ENCODE measurements around the gene HPS1.

HPS1 gene

DNA sequence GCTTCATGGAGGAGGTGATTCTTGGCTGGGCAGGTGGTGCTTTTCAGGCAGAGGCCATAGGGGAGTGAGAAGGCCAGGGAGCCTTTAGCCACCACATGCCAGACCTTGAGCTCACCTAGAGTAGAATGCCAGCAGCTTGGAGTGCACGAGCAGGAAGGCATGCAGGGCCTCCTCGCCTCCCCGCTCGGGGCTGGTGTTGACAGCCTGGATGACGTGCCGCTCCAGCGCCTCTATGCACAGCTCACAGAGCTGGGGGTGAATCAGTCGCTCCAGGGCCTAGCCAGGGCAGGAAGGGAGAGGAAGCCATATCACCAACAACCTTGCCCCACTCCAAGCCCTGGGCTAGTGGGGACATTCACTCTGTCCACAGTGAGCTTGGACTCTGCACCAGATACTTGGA is 15.7 kb downstream of the HPS1 start:
- no peak for DNase-seq

DNA sequence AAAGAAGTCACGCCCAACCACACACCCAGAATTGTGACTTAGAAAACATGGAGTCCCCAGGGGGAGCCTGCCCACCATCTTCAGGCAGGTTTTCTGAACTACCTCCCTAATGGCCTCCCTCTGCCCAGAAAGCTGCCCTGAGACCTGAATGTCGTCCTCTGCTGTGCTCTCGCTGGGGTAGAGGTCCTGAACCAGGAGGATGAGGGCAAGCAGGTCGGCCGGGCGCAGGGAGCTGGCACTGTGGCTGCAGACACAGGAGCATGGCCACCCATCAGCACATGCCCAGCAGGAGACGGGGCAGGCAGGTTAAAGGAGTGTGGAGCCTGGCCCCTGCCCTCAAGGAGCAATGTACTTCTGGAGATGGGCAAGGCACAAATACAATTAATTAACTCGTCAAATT is 16.3 kb downstream of the HPS1 start:
- DNase-seq = no peak

DNA sequence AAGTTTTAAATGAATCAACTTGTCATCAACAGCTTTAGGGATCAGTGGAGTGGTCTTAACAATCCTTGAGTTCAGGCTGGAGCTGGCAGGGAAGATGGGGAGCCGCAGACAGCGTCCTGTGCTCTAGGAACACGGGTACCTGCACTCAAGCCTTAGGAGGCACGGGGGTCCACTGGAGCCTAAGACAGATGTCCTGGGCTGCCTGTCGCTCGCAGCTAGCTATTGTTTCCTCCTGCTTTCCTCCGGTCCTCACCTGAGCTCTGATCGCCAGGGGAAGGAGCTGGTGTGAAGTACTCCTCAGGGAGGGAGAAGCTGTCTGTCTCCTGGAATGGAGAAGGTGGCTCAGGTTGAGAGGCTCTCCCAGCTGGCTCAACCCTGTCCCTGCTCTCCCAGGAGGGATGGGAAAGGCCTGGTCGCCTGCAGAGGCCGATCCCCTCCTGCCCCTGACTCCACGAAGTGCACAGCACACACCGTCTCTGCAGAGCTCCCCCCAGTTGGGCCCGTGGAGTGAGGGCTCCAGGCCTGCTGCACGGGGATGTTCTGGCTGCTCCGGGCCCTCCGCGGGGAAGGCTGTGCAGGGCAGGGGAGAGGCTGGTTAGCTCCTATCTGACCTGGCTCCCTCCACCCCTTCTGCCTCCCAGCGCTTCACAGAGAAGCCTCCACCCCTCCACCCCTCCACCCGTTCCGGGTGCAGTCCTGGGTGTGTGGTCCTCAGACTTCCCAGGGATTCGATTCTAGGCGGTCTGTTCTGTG is 17.2 kb downstream of the HPS1 start:
- no peak for DNase-seq

DNA sequence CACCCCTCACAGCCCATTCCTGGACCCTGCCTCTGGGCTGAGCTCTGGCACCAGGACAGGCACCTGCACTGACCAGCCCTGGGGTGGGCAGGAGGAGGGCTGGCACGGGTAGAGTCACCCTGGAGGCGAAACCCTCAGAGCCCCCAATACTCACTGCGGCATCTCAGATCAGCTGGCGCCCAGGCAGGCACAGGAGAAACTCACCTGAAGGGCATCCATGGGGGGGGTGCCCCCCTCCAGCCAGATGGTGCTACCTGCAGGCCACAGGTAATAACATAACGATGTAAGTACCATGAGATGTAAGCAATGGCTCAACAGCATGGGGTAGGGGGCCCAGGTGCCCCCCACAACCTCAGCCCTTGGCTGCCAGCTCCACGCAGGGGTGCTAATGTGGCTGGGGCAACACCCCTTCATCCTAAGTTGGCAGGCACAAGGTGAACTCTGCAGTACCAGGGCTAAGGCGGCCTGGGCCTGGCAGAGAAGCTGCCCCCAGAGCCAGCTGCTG is 19.7 kb downstream of the HPS1 start:
- DNase-seq = no peak

DNA sequence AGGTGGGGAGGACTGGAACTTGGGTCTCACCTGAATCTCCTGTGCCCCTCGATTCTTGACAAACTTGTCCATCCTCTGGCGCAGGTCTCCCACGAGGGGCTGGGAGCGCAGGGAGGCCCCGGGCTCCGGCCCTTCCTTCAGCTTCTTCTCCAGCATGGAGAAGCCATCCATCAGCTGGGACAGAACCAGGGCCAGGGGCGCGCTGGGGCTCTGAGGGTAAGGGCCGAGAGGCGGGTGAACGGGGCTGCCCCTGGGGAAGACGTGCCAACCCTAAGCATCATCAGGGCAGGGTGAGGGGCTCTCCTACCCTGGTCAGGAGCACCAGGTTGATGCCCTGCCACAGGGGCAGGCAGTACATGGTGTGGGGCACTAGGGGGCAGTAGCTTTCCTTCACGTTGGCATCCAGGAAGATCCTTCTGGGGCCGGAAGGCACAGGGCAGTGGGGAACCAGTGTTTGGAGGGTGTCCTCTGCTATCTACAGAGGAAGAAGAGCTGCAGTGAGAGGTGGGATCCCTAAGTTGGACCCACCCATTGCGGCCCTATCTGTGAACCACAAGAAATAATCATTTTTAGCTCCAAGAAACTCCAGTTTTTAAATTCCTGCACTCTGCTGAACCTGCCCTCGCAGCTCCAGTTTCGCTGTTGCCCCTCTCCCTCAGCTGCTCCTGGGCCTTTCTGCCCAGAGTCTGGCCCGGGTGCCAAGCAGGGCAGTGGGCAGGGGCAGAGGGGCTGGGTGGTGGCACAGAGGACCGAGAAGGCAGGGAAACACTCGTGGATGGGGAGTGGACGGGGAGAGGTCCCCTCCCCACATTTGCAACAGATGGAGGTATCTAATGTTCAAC is 21.0 kb downstream of the HPS1 start:
- DNase-seq = peak; percentile 45

DNA sequence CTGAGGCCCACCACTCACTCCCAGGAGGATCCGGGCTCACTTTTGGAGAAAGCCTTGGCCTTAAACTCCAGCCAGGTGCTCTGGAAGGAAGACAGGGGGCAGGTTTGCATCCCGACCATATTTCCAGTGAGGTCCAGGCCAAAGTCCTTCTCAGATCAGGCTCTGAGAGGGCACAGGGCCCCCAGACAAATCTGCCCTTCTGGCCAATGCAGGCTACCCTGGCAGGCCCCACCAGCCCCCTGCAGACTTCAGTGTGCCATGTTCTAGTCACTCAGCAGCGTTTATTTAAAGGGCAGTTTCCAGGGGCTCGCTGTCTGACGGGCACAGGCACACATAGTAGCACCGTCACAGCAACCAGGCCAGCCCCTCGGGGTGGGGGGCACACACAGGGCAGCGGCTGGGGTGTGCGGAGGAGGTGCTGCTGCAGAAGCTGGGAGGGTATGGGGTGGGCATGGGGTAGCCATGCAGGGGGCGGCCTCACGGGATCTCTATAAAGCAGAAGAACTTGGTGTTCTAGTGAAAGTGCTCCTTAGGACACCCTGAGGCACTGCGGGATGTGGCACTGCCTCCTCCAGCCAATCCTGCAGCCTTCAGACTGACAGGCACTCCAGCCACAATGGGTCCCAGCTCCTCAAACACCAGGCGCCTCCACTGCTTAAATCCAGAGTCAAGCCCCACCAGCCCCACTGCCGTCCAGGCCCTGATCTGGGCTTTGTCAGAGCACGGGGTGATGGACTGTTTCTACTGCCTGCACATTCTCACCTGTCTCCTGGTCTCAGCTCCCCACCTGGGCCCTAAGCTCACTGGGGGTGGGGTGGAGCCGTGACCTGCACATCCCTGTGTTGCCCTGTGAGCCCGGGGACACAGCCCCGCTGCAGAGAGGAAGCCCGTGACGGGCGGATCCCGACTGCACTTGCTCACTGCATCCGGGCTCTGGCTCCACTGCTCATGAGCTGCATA is 22.2 kb downstream of the HPS1 start:
- DNase-seq = no peak

DNA sequence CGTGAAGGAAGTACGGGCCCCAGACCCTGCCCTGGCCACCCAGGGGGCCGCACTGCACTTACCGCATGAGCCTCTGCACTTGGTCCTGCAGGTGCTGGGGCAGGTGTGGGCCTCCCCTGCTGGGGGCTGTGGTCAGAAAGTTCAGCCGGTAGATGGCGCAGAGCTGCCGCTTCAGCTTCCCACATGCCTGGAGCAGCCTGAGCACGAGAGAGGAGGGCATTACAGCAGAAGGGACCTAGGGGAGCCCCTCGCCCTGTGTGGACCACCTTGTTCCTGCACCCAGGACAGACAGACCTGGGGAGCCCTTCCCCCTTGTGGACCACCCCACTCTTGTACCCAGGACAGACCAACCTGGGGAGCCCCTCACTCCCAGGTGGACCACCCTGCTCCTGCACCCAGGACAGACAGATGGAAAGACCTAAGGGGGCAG is 23.0 kb downstream of the HPS1 start:
- DNase-seq = no peak

DNA sequence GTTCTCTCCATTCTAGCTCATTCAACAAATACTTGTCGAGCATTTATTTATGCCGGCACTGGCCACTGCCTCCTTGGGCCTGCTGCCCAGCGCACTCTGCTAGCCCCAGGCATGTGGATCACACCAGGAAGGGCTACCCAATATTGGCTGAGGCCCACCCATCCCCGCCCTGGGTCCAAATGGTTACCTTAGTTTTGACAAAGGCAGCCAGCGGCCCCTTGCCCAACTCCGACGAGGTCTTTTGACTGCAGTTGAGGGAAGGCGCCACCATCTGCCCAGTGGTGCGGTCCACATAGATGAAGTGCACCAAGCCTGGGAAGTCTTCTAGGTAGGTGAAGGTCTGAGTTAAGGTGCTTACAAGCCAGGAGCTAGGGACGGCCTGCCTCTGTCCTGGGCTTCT is 24.6 kb downstream of the HPS1 start:
- DNase-seq = no peak

DNA sequence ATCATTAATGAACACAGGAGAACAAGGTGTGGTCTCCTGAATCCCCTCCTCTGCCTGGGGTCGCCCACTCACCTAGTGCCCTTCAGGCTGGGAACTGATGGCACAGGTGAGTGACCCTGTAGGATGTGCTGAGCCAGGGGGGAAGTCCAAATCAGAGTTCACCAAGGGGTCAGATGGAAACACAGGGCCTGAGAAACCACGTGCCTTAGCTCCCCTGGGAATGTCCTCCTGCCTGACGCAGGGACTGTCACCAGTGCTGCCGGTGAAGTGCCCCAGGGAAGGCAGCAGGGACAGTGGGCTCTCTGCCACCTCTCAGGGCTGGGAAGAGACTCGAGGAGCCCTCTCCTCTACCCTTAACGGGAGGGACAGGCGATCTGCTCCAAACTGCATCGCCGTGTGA is 25.9 kb downstream of the HPS1 start:
- no peak for DNase-seq

DNA sequence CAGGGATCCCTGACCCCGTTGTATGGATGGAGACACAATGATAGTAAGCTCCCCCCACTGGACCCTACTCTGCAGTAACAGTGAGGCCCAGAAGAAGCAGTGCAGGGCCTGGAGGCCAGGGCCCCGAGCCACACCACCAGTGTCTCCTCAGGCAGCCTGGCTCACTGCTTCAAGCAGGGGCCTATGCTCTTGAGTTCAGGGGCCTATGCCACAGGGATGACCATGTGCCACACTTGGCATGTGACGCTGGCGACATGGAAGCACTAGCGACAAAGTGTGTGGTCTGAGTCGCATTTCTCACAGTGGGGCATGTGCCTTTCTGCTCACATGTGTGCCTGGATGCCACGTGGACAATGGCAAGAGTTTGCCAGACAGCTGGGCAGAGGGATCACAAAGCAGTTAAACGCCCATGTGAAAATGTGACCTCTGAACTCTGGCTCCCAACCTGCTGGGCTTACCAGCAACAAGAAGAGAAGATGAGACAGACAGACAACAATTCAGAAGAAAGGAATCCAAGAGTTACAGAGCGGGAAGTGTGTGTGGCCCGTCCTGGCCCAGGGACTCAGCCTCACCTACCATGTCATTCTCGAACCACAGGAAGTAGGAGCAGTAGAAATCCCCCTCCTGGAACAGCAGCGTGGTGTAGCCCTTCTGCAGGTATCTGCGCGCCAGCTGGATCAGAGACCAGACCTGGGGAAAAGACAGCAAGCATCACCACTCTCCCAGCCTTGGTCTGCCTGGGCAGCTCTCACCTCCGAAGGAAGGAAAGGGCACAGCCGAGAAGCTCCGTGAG is 27.1 kb downstream of the HPS1 start:
- no peak for DNase-seq

DNA sequence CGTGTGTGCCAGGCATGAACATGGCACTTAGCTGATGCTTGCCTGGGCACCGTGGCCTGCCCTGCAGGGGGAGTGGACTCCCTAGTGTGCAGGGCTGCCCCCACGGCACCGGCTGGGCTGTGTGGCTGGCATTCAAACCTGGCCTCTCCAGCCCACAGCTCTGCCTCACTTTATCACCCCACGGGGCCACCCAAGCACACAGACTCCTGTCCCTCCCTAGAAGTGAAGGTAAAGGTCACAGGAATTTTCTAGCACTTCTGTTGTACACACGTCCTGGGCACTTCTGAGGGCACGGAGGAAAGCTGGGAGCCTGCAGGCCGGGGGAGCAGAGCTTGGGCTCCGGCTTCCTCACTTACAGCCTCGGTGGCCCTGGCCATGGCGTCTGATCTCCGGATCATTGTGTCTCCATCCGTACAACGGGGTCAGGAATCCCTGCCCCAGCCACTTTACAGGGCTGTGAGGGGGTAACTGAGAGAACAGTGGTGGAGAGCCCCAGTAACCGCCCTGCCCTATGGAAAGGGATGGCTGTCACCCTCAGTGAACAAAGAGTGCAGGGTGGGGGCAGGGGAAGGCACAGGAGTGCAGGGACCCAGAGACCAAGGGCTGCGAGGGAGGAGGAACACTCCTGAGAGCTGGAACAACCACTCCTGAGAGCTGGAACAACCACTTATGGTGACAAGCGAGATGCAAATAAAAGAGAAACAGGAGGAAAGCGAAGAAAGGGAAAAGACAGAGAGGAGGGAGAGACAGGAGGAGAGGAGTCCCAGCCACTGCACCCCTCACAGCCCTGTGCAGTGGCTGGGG is 27.9 kb downstream of the HPS1 start:
- no peak for DNase-seq

DNA sequence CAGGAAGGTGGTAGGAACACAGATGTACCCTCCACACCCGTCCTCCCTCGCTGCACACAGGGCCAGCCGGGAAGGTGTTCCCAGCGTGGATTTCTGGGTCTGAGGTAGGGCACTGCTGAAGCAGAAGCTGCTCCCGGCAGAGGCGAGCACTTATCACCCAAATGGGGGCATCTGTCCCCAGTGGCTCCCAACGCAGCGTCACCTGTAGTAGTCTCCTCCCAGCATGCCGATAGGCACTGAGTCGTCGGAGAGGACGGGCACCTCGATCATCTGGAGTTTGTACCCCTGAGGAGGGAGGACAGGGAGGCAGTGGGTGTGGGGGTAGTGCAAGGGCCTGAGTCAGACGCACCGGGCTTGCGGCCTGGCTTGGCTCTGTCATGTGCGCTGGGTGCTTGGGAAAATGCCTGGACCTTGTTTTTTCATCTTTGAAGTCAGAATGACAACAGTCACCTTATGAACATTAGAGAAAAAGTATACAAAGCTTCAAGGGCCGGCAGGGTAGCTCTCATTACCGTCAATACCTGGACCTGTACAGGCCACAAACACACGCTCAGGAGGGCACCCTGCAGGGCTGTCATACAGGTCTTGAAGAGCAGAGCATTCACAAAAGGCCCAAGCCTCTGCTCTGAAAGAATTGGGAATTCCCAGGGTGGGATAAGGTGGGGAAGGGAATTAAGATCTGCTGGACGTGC is 28.6 kb downstream of the HPS1 start:
- DNase-seq = no peak

DNA sequence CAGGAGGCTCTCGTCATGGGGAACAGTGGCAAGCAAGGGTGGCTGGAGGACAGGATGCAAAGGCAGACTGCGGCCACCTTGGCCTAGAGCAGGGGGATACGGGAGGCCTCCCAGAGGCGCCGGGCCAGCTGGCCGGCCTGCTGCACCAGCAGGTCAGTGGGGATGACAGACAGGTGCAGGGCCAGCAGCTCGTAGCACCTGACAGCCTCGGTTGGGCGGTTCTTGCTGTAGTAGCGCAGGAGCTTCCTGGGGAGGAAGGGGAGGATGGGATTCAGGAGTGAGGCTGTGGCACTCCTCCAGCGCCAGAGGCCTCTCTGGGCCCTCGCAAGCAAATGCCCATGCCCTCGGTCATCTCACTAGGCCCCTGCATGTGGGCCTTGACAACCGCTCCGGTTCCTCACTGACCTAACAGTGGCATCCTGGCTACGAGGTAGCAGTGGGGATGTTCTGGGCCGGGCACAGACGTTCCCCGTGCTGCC is 29.2 kb downstream of the HPS1 start:
- no peak for DNase-seq

DNA sequence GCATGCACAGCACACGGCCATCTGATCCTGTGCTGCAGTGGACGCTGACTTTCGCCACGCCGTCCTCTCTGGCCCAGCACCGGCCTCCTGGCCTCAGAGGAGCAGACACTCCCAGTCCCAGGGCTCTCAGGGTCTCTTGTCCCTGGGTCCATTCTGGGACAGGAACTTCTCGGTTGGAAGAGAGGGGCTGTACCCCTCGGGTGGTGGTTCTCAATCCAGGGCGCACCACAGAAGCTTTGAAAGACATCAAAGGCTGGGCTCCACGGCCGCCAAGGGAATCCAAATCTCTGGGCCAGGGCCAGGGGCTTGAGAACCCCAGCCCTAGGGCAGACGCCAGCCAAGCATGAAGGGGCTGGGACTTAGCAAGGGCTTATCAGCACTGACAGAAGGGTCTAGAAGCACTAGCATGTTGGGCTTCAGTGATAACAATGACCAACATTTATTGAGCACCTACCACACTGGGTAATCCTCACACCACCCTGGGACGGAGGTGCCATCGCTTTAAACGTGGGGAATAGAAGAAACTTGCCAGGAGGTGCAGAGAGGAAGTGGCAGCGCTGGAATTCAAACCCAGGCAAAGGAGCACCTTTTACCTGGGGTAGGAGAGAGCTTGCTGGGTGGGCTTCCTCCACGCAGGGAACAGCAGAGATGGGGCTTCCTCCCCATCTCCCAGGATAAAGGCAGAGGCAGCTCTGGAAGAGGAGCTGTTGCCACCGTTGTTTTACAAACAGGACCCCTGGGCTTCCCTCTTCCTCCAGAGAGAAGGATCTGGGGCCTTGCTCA is 29.9 kb downstream of the HPS1 start:
- DNase-seq = no peak

DNA sequence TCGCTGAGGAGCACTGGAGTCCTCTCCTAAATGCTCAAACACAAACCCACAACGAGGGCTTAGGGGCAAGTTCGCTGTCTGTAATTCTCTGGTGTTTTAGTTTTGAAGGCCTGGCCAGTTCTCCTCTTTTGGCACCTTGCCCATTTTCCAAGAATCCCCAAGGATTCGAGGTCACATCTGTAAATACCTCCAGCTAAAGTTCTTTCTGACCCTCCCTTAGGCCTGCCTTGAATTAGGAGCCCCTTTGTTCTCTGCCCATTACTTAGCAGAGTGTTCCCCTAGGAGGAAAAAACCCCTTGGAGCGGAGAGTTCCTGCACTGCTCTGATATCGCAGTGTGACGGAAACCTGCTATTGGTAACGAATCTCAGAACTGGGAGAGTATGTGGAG is 31.0 kb downstream of the HPS1 start:
- no peak for DNase-seq

DNA sequence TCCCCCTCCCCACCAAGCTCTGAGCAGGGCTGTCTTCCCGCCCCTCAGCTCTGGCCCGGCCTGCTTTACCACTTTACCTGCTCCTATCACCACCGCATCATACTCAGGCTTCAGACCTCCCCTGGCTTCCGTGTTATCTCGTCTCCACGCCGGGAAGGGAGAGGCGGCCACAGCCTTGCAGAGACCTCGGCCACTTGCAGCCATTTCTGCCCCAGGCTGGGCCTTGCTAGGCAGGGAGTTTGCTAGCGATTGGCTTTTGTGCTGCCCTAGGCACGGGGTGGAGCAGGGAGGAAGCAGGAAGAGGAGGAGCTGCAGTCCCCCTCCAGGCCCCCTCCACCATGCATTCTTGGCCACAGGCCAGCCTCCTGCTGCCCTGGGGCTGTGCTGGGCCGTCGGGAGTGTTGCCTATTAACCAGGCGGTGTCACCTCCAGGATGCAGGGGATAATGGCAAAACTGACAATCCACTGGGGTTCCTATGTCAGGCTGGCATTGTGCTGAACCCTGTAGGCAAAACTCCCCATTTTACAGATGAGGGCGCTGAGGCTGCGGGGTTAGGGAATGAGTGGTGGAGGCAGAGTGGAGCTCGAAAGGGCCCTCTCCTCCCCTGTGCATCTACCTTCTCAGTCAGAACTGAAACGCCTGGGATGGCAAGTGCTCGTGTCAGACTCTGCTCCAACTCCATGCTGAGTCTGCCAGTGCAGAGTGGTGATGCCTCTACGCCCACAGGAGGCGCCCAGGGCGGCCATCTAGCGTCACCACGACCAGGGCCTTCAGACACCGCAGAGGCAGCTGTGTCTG is 31.6 kb downstream of the HPS1 start, which contains the start of gene PYROXD2:
Gene PYROXD2, minus strand, starts transcription at position 251 of the 799 bp plus-strand sequence. Its CDS starts 47 bp downstream, at position 204.
- DNase-seq = peak; percentile 41

DNA sequence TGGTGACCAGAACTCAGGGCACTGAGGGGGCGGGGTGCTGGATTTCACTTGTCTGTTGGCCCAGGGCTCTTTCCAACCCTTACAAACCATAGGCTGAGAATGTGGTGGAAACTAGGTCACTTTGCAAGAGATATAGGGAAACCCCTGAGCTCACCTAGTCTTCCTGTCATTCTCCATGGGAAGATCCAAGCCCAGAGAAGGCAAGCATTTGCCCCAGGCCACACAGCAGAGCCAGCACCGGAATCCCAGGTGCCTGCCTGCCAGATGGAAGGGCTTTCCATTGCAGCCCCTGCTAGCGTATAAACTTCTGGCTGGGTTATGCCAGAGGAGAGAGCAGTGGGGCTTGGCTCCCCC is 32.2 kb downstream of the HPS1 start:
- DNase-seq = no peak

DNA sequence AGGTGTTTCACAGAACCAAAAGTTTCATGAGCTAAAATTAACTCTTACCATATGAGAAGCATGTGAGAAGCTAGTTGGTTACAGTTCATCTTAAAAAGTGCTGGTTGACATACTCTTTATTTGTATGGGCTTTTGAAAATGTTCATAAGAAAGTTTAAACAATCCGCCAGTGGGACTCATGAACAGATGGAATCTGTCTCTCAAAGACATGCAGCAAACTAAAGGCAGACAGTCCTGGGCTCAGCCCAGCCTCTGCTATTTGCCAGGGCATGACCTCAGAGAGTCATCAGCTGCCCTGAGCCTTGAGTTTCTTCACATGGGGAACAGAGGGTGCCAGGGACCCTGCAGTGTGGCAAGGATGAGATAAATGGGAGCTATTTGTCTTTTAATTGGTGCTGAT is 35.0 kb downstream of the HPS1 start:
- DNase-seq = no peak

DNA sequence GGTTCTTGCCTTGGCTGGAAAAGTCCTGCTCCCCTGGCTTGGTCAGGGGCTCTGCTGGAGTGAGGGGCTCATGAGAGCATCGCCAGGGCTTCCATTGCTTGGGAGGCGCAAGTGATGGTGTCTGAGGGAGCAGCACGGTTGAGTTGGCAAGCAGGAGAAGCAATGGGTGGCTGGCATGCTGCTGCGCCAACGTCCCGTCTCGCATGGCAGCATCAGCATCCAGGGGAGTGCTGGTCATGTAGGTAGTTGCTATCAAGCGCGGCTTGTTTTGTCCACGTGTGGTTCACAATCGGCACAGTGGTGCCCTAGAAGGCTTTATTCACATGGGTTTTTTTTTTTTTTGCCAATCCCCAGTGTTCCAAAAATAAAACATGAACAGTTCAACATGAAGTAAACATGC is 35.6 kb downstream of the HPS1 start:
- DNase-seq = no peak

Measured in stimulated activated CD4-positive, alpha-beta T cell treated with anti-CD3 and anti-CD28 coated beads, Interleukin-4, amount 100 ng/mL, for 1 hour (primary cell).